NT2/D1 (cell line): ENCODE measurements around the gene GTPBP4.

Source experiments
- DNase-seq: peaks from one replicate; pipeline ENCODE4 v3.0.0-alpha.2; 2011; ENCODE audit warnings: low read depth, low spot score
- H3K27me3 ChIP-seq: 2 replicates; pipeline ENCODE4 v1.6.0; 2011; ENCODE audit warnings: mild to moderate bottlenecking; ENCODE audit not compliant: insufficient read length, insufficient read depth
- H3K36me3 ChIP-seq: 2 replicates; pipeline ENCODE4 v1.6.1; 2011; ENCODE audit warnings: mild to moderate bottlenecking, low read length, mixed read lengths; ENCODE audit not compliant: insufficient read depth, insufficient read length
- H3K4me1 ChIP-seq: 2 replicates; pipeline ENCODE4 v1.5.1; 2011; ENCODE audit not compliant: insufficient read depth, insufficient read length
- H3K4me3 ChIP-seq: 2 replicates; pipeline ENCODE4 v1.5.1; 2011; ENCODE audit warnings: low read depth; ENCODE audit not compliant: insufficient read length
- H3K9ac ChIP-seq: 2 replicates; pipeline ENCODE4 v1.6.0; 2011; ENCODE audit warnings: low read depth; ENCODE audit not compliant: insufficient read length
- H3K9me3 ChIP-seq: 2 replicates; pipeline ENCODE4 v1.5.1; 2011; ENCODE audit warnings: mild to moderate bottlenecking, low read length; ENCODE audit not compliant: insufficient read depth
- SUZ12 ChIP-seq: IDR thresholded peaks from 2 replicates; pipeline ENCODE4 v1.6.1; 2011; ENCODE audit not compliant: insufficient read length, insufficient read depth; ENCODE audit errors: extremely low read depth
- YY1 ChIP-seq: IDR thresholded peaks from 2 replicates; pipeline ENCODE4 v1.6.1; 2011; ENCODE audit not compliant: insufficient read length, insufficient read depth
- ZNF274 ChIP-seq: IDR thresholded peaks from 2 replicates; pipeline ENCODE4 v1.6.1; 2011; ENCODE audit warnings: mild to moderate bottlenecking, low read depth, low read length

The GTPBP4 gene

GRCh38 chr10:1068380-1069361 is 80.4 kb downstream of the GTPBP4 start:
- H3K4me3 ChIP-seq: no peak overlapping the region
- TF ChIP-seq SUZ12 (no peak), ZNF274 (no peak), YY1 (no peak)
- H3K36me3 ChIP-seq: peaks cover 11% of the 10 kb centered on the region
- H3K4me1 ChIP-seq: no peaks in the 10 kb centered on the region
- no peaks in the 10 kb centered on the region for H3K27me3 ChIP-seq
- no peak overlapping the region for H3K9ac ChIP-seq
- no peaks in the 10 kb centered on the region for H3K9me3 ChIP-seq
- no peak for DNase-seq
